GM18508 (cell line): Measurements from ENCODE around the gene RAB12.
A peak's percentile ranks its signal among the peaks of the same experiment; 100 is the strongest.
"Not testable (repeated sequence)": the region's sequence is repeated elsewhere in the genome, so short reads cannot be mapped to it uniquely, and the experiment has no call there.

ENCODE experiments used
- ATAC-seq: cut with Tn5 transposase; IDR thresholded peaks from one replicate; pipeline ENCODE4 v1.9.1; 2021; ENCODE audit warnings: moderate number of reproducible peaks; ENCODE audit not compliant: insufficient read depth, unreplicated experiment

RAB12 gene

DNA sequence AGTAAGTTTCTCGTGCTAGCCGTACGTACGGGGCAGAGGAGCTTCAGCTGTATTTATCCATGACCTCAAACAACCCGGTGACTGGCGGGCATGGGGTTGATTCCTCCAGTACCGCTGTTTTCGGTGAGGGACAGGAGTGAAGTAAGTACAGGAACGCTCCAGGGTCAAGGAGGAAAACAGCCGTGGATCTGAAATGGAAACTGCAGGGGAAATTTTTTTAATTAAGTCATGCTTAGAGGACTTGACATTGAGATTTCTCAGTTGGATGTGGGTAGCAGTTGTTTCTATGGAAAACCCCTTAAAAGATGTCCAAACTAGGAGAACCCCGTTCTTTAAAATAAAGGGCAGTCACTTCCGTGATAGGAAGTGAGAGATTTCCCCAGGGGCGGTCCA, 1.2 kb downstream of the RAB12 start:
- ATAC-seq: no peak

GRCh38 chr18:8611916-8612576, 2.8 kb downstream of the RAB12 start:
- ATAC-seq: no peak

DNA sequence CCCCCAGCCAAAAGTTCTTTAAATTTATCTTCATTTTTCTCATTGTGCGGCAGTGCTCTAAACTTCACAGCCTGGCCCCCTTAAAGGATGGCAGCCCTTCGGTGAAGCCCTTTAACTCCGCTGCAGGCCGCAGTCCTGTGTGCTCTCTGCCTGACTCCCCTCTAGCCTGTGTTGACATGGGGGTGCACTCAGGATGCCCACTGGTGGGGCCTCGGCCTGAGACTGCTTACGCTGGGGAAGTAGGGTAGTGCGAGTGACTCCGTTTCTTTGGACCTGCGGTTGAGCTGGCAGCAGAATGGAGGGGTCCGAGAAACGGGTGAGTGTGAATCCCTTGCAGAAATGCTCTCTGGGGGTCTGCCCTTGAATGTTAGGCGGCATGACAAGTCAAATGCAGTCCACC, 5.6 kb downstream of the RAB12 start:
- ATAC-seq: no peak

- ATAC-seq: no peak
Measured at GRCh38 chr18:8615397-8616027, 6.3 kb downstream of the RAB12 start.

GRCh38 chr18:8616028-8616401, 6.8 kb downstream of the RAB12 start:
- ATAC-seq: no peak

- ATAC-seq: no peak
Measured at GRCh38 chr18:8617907-8618306, 8.7 kb downstream of the RAB12 start.

GRCh38 chr18:8619041-8619440, 9.8 kb downstream of the RAB12 start:
- ATAC-seq: no peak

DNA sequence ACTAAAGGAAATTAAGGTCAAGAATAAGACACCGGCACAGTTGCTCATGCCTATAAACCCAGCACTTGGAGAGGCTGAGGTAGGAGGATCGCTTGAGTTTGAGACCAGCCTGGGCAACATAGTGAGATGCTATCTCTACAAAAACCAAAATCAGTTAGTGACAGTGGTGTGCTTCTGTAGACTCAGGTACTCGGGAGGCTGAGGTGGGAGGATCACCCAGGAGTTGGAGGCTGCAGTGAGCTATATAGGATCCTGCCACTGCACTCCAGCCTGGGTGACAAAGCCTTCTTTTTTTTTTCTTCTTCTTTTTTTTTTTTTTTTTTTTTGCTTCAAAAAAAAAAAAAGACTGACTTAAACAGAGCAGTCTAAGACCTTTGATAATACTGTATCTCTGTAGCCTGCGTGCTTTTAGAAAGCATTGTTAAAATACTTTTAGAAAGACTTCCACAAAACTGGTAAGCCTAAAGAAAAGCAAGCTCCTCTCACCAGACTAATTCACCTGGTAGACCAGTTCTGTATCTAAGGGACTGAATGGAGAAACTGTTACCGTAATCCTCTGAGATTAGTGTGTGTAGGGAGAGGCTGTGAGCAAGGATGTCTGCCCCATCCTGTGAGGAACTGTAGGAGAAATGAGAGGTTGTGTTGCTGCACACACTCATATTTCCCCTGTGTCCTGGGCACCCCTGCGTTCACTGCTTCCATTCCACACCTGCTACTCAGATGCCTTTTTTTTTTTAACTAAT, 10.8 kb downstream of the RAB12 start:
- ATAC-seq: no peak

- no peak for ATAC-seq
Measured at GRCh38 chr18:8620845-8621244, 11.6 kb downstream of the RAB12 start.

DNA sequence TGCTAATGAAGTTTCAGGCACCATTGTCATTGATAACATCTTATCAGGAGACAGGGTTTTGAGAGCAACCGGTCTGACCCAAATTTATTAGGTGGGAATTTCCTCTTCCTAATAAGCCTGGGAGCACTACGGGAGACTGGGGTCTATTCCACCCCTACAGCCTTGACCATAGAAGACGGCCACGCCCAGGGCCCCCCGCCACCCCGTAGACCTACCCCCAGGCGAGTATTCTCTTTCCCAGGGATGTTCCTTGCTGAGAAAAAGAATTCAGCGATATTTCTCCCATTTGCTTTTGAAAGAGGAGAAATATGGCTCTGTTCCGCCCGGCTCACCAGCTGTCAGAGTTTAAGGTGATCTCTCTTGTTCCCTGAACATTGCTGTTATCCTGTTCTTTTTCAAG, 13.4 kb downstream of the RAB12 start:
- ATAC-seq: not testable (repeated sequence)

GRCh38 chr18:8623549-8624106, 14.4 kb downstream of the RAB12 start:
- ATAC-seq: peak; percentile 67

- no peak for ATAC-seq
Measured at GRCh38 chr18:8625461-8626092, 16.3 kb downstream of the RAB12 start.

DNA sequence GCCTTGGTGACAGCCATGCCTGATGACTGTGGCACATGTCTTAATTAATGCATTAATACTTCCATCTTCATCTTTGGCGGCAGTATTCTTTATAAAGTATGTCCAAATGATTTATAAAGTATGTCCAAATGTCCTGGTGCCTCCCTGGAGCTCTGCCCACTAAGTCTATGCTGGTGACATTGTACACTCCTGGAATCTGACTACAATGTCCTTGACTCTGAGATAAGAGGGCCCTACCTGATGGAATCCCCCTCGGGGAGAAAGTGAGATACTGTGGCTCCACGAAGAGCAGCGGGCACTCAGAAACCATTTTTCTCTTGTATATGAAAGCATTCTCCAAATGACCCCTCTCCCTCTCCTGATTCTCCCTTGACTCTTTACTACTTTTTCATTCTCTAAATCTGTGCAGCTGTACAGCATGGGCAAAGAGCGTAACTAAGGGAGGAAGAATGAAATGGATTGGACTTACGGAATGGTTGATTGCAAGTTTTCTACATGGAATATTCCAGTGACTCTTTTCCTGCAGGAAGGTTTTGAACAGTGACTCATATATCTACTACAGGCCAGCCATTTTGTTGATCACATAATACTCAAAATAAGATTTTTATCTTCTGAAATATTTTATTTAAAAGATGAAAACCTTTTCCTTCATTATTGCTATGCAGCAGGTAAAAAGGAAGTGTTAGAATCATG, 17.3 kb downstream of the RAB12 start:
- no peak for ATAC-seq

DNA sequence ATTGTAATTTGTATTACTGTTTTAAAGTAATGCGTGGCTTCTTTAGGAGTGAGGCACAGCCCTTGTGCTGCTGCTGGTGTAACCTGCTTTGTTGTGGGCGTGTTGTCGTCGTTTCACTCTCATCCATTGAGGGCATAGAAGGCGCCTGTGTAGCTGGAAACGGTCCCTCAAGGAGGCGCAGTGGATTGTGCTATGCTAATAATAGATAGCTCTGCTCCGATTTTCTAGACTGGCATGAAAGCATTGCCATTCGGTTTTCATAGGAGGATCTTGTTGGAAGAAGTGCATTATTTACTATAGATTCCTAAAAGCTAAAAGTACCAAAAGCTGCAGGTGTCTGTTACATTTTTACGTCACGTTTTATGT, 17.9 kb downstream of the RAB12 start:
- no peak for ATAC-seq

DNA sequence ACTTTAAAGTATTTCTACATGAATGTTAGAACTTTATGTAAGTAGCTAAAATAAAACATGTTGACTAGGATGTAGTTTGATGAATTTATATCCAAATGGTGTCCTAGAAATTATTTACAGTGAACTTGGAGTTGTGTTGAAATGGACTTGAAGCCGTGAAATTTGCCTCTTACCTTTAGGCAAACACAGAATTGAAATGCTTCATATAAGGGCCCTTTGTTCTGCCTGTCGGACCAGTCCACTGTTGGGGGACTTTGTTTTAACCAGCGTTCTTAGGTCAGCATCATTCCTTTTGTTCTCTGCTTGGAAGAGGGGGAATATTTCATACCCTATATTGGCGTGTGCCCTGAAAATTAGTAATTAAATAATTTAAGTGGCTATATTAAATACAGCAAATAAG, 18.3 kb downstream of the RAB12 start:
- ATAC-seq: no peak

GRCh38 chr18:8629602-8630001, 20.4 kb downstream of the RAB12 start:
- ATAC-seq: no peak

DNA sequence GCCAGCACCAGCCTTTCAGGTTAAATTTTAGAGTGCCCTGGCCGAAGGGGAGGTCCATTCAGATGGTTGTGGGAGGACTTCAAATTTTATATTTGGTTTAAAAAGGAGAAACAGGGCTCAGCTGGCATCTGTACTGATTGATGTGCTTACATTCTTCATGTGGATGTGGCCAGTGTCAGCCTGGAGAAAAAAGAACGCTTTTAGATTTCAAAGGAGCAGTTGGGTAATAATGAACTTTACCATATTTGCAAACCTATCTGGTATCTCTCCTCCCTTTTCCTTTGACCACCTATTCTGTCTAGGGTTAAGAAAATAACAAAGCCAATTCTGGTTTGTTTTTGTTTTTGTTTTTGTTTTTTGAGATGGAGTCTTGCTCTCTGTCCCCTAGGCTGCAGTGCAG, 21.3 kb downstream of the RAB12 start:
- ATAC-seq: no peak

DNA sequence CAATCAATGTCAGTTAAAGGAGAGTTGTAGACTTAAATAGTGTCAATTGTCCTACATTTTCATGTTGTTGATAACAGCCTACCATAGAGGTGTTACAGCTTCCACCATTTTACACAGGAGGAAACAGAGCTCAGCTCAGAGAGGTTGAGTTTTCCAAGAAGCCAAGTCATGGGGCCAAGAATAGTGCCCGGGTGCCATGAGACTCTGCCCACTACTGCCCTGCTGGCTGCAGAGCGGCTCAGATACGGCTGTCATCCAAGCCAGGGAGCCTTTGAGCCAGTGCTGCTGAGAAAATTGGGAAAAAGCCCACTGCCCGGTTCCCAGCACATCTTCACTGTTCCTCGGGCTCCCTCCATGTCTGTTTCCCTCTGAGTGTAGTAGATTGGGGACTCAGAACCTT, 22.0 kb downstream of the RAB12 start:
- no peak for ATAC-seq

- no peak for ATAC-seq
Measured at GRCh38 chr18:8632386-8632785, 23.1 kb downstream of the RAB12 start.

DNA sequence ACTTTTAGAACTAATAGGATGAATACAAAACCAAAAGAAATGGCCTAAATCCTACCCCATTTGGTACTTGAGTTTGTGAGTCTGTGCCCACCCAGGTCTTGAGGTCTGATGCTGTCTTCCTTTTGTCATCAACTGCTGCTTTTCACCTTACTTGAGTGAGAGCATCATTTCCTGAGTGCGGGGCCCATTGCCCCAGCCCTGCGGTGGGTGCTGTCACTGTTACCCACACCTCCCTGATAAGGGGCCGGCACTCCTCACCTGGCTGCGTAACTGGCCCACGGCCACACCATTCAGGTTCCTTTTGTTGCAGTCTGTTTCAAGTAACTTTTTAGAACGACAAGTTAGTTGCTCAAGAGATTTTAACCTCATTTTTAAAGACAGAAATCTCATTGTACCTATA, 25.3 kb downstream of the RAB12 start:
- ATAC-seq: no peak
